ENCODE data around the gene OR2H1. TPM values are rescaled to one million over a fixed set of nuclear protein-coding genes. Genes with fewer than 3 reads are reported as not detected.

Gene OR2H1
- polyA plus RNA-seq, 1 donor from 2014 or later = not detected

DNA sequence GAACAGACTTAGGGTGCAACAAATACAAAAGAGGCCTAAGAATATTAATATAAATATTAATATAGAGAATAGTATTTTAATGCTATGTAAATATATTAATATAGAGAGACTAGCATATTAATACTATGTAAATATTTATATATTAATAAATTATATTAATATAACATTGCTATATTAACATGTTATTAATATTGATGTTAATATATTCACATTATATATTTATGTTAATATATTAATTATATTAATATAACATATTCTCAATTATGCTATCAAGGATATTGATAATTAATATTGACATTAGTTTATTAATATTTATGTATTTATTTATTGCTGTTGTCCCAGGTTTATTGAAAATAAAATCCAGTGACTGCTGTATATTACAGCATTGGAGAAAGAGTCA is 31.9 kb downstream of the OR2H1 start:
- no peak overlapping the region for H3K4me3 ChIP-seq (ENCODE audit: low read length)
- no peaks in the 10 kb centered on the region for H3K79me2 ChIP-seq (replicated peaks; ENCODE audit: insufficient read depth, low read length)
- H3K27me3 ChIP-seq (ENCODE audit: insufficient read depth, low read depth, low read length) = no peaks in the 10 kb centered on the region
- no peaks in the 10 kb centered on the region for H3K36me3 ChIP-seq (ENCODE audit: insufficient read depth, low read length)
- H3F3A ChIP-seq (ENCODE audit: insufficient read depth, low read length, poor library complexity, severe bottlenecking) = no peaks in the 10 kb centered on the region
- no peaks in the 10 kb centered on the region for H4K20me1 ChIP-seq (ENCODE audit: insufficient read depth)
- no peak for TF ChIP-seq TAF1 (IDR thresholded peaks at IDR 0.05; ENCODE audit: low read depth)
- H3K27ac ChIP-seq (ENCODE audit: low read length) = no peak overlapping the region
- H3K9ac ChIP-seq (ENCODE audit: low read length) = no peak overlapping the region
- no peaks in the 10 kb centered on the region for H3K9me3 ChIP-seq (ENCODE audit: low read length)
- H3K9me2 ChIP-seq (ENCODE audit: insufficient read depth, low read length) = no peaks in the 10 kb centered on the region
- no peak overlapping the region for H2AFZ ChIP-seq (ENCODE audit: low read depth, low read length)
- no peak overlapping the region for H3K4me2 ChIP-seq (ENCODE audit: low read length)

DNA sequence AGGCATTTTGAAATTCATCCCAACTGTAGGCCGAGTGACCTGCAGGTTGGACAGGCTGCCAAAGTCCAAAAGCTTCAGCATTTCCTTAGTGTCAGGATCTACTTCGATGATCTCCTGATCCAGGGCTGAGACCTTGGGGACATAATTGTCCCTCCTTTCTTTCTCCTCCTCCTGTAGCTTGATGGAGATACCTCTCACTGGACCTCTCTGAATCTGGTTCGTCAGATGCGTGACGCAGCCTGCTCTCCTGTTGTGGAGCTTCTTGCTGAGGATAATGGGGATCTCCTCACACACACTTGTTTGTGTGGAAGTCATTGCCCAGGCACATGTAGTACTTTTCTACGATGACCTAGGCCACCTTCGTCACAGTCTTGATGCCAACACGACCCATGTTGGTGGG is 32.3 kb downstream of the OR2H1 start:
- Histone ChIP-seq H2AFZ (ENCODE audit: low read depth, low read length) (no peak overlapping the region), H3K27me3 (ENCODE audit: insufficient read depth, low read depth, low read length) (no peaks in the 10 kb centered on the region), H3K9me2 (ENCODE audit: insufficient read depth, low read length) (no peaks in the 10 kb centered on the region), H3K9me3 (ENCODE audit: low read length) (no peaks in the 10 kb centered on the region), H3K9ac (ENCODE audit: low read length) (no peak overlapping the region), H3K36me3 (ENCODE audit: insufficient read depth, low read length) (no peaks in the 10 kb centered on the region), H3K27ac (ENCODE audit: low read length) (no peak overlapping the region), H3F3A (ENCODE audit: insufficient read depth, low read length, poor library complexity, severe bottlenecking) (no peaks in the 10 kb centered on the region), H3K79me2 (replicated peaks; ENCODE audit: insufficient read depth, low read length) (no peaks in the 10 kb centered on the region), H4K20me1 (ENCODE audit: insufficient read depth) (no peaks in the 10 kb centered on the region), H3K4me3 (ENCODE audit: low read length) (no peak overlapping the region), H3K4me2 (ENCODE audit: low read length) (no peak overlapping the region)
- TF ChIP-seq MXI1 (conservative IDR thresholded peaks at IDR 0.05; ENCODE audit: poor library complexity, severe bottlenecking) = no peak
- no peak for TF ChIP-seq TAF1 (IDR thresholded peaks at IDR 0.05; ENCODE audit: low read depth)
- TF ChIP-seq EP300 (conservative IDR thresholded peaks at IDR 0.05; ENCODE audit: poor library complexity, severe bottlenecking) = no peak
- no peak for TF ChIP-seq RAD21 (conservative IDR thresholded peaks at IDR 0.05)
- TF ChIP-seq, protein P1, sequence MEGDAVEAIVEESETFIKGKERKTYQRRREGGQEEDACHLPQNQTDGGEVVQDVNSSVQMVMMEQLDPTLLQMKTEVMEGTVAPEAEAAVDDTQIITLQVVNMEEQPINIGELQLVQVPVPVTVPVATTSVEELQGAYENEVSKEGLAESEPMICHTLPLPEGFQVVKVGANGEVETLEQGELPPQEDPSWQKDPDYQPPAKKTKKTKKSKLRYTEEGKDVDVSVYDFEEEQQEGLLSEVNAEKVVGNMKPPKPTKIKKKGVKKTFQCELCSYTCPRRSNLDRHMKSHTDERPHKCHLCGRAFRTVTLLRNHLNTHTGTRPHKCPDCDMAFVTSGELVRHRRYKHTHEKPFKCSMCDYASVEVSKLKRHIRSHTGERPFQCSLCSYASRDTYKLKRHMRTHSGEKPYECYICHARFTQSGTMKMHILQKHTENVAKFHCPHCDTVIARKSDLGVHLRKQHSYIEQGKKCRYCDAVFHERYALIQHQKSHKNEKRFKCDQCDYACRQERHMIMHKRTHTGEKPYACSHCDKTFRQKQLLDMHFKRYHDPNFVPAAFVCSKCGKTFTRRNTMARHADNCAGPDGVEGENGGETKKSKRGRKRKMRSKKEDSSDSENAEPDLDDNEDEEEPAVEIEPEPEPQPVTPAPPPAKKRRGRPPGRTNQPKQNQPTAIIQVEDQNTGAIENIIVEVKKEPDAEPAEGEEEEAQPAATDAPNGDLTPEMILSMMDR (IDR thresholded peaks at IDR 0.05; ENCODE audit: poor library complexity, severe bottlenecking) = no peak
- no peak for TF ChIP-seq EZH2 (IDR thresholded peaks at IDR 0.05; ENCODE audit: borderline replicate concordance, insufficient read depth, low read length, poor library complexity, severe bottlenecking)
- TF ChIP-seq SMC3 (conservative IDR thresholded peaks at IDR 0.05; ENCODE audit: poor library complexity) = no peak
- TF ChIP-seq POLR2AphosphoS5 (IDR thresholded peaks at IDR 0.05) = no peak
- TF ChIP-seq, protein P2, sequence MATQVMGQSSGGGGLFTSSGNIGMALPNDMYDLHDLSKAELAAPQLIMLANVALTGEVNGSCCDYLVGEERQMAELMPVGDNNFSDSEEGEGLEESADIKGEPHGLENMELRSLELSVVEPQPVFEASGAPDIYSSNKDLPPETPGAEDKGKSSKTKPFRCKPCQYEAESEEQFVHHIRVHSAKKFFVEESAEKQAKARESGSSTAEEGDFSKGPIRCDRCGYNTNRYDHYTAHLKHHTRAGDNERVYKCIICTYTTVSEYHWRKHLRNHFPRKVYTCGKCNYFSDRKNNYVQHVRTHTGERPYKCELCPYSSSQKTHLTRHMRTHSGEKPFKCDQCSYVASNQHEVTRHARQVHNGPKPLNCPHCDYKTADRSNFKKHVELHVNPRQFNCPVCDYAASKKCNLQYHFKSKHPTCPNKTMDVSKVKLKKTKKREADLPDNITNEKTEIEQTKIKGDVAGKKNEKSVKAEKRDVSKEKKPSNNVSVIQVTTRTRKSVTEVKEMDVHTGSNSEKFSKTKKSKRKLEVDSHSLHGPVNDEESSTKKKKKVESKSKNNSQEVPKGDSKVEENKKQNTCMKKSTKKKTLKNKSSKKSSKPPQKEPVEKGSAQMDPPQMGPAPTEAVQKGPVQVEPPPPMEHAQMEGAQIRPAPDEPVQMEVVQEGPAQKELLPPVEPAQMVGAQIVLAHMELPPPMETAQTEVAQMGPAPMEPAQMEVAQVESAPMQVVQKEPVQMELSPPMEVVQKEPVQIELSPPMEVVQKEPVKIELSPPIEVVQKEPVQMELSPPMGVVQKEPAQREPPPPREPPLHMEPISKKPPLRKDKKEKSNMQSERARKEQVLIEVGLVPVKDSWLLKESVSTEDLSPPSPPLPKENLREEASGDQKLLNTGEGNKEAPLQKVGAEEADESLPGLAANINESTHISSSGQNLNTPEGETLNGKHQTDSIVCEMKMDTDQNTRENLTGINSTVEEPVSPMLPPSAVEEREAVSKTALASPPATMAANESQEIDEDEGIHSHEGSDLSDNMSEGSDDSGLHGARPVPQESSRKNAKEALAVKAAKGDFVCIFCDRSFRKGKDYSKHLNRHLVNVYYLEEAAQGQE (IDR thresholded peaks at IDR 0.05; ENCODE audit: borderline replicate concordance) = no peak

DNA sequence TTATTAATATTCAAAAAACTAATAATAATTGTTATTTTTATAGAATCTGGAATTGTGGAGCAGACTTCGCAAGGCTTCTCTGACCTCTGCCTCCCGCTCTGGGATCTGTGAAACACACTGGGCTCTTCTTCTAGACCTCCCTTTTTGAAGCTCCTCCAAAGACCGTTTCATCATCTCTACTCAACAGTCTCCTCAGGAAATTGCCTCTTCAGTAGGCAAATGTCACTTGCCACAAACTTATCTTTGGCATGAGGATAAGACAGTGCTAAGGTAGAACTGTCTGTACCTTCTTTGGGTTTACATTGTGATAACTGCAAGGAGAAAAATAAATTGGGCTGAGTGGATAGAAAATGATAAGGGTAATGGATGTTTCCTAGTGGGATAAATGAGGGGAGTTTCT is 33.1 kb downstream of the OR2H1 start:
- no peaks in the 10 kb centered on the region for H4K20me1 ChIP-seq (ENCODE audit: insufficient read depth)
- no peak overlapping the region for H3K4me3 ChIP-seq (ENCODE audit: low read length)
- no peaks in the 10 kb centered on the region for H3K9me2 ChIP-seq (ENCODE audit: insufficient read depth, low read length)
- H3K9ac ChIP-seq (ENCODE audit: low read length) = no peak overlapping the region
- no peaks in the 10 kb centered on the region for H3K9me3 ChIP-seq (ENCODE audit: low read length)
- H3K79me2 ChIP-seq (replicated peaks; ENCODE audit: insufficient read depth, low read length) = no peaks in the 10 kb centered on the region
- no peak for TF ChIP-seq RAD21 (conservative IDR thresholded peaks at IDR 0.05)
- no peak for TF ChIP-seq POLR2AphosphoS5 (IDR thresholded peaks at IDR 0.05)
- TF ChIP-seq, protein P1 (IDR thresholded peaks at IDR 0.05; ENCODE audit: poor library complexity, severe bottlenecking) = no peak
- no peak for TF ChIP-seq TAF1 (IDR thresholded peaks at IDR 0.05; ENCODE audit: low read depth)
- TF ChIP-seq, protein P2 (IDR thresholded peaks at IDR 0.05; ENCODE audit: borderline replicate concordance) = no peak
- TF ChIP-seq SMC3 (conservative IDR thresholded peaks at IDR 0.05; ENCODE audit: poor library complexity) = no peak
- no peak for TF ChIP-seq EZH2 (IDR thresholded peaks at IDR 0.05; ENCODE audit: borderline replicate concordance, insufficient read depth, low read length, poor library complexity, severe bottlenecking)
- TF ChIP-seq EP300 (conservative IDR thresholded peaks at IDR 0.05; ENCODE audit: poor library complexity, severe bottlenecking) = no peak
- no peak for TF ChIP-seq MXI1 (conservative IDR thresholded peaks at IDR 0.05; ENCODE audit: poor library complexity, severe bottlenecking)
- no peaks in the 10 kb centered on the region for H3F3A ChIP-seq (ENCODE audit: insufficient read depth, low read length, poor library complexity, severe bottlenecking)
- H3K36me3 ChIP-seq (ENCODE audit: insufficient read depth, low read length) = no peaks in the 10 kb centered on the region
- no peak overlapping the region for H2AFZ ChIP-seq (ENCODE audit: low read depth, low read length)
- no peak overlapping the region for H3K4me2 ChIP-seq (ENCODE audit: low read length)
- H3K27ac ChIP-seq (ENCODE audit: low read length) = no peak overlapping the region
- no peaks in the 10 kb centered on the region for H3K27me3 ChIP-seq (ENCODE audit: insufficient read depth, low read depth, low read length)
